GM18517 (cell line): ENCODE results near the gene B3GNT8.
"Not testable (repeated sequence)": the region's sequence is repeated elsewhere in the genome, so short reads cannot be mapped to it uniquely, and the experiment has no call there.

Experiments used
- ATAC-seq: cut with Tn5 transposase; IDR thresholded peaks from one replicate; pipeline ENCODE4 v1.9.1; 2021; ENCODE audit warnings: mild to moderate bottlenecking, moderate library complexity; ENCODE audit not compliant: unreplicated experiment

The B3GNT8 gene, protein sequence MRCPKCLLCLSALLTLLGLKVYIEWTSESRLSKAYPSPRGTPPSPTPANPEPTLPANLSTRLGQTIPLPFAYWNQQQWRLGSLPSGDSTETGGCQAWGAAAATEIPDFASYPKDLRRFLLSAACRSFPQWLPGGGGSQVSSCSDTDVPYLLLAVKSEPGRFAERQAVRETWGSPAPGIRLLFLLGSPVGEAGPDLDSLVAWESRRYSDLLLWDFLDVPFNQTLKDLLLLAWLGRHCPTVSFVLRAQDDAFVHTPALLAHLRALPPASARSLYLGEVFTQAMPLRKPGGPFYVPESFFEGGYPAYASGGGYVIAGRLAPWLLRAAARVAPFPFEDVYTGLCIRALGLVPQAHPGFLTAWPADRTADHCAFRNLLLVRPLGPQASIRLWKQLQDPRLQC

DNA sequence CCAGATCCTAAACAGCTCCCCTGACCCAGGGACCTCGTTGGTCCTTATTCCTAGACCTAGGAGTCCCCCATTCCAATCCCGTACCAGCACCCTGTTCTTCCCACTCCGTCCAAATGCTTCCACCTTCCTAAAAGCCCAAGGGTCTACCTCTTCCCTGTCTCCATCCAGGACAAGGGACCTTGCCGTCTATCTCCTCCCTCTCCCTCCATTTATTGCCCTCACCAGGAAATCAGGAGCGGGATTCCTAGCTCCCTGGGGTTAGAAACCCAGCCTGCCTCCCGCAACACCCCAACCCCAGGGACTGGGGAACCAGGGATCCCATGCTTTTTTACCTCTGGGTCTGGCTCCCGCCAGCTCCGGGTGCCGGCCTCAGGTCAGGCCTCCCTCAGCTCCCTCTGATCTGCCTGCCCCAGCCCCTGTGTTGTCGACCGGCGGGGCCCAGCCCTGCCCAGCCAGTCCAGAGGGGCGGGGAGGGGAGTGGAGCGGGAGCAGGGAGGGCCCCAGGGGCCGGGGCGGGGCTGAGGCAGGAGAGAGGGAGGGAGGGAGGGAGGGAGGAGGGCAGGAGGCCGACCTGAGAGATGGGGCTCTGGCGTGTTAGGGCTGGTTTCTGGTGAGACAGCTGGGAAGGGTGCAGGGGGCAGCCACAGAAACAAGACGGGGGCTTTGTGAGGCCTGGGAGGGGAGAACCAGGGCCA lies at the start of gene B3GNT8:
B3GNT8 (minus strand) TSS at position 423 of the 695 bp plus-strand sequence. CDS start 596 bp downstream, outside the sequence.
- ATAC-seq, result no peak

DNA sequence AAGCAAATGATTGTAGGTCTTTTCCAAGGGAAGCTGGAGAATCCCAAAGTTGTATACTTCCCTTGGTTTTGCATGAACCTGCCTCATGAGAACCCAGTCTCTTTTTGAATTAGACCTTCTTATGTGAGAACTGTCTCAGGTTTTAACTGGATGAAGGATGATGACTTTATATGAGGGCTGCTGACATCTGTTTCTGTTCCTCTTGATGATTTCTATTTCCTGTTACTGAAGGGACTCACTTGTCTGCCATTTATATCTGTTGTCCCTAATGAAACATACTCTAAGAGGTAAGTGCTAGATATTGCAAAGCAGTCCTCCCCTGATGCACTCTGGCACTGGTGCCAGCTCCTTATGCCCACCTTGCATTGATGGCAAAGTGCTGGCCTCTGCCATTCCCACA lies 49.4 kb upstream of the B3GNT8 start:
- no peak for ATAC-seq

DNA sequence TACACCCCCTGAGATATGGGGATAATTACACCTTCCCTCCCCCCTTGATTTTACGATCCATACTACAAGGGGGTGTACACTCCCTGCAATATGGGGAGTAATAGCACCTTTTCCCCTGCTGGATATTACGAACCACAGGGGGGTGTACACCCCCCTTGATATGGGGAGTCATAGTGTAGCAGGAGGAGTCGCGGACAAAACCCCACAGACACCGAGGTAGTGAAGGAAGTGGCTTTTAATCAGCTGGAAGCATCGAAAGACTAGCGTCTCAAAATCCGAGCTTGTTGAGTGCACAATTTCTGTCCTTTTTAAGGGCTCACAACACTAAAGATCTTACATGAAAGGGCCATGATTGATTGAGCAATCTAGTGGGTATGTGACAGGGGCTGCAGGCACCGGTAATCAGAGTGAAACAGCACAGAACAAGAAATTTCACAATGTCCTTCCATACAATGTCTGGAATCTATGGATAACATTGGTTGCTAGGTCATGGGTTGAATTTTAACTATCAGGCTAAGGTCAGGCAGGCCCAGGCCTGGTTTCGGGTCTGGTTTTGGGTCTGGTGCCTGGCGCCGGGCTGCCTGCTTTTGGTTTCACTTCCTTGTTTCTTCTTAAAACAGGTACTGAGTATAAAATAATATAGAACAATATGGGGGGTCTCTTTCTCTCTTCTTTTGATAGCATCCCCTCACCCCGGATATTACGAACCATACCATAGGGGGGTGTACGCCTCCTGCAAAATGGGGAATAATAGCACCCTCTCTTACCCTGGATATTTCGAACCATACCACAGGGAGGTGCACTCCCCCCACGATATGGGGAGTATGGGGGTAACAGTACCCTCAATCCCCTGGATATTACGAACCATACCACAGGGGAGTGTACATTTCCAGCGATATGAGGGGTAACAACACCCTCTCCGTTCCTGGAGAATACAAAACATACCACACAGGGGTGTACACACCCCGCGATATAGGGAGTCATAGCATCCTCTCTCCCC lies 36.4 kb upstream of the B3GNT8 start:
- not testable (repeated sequence) for ATAC-seq

DNA sequence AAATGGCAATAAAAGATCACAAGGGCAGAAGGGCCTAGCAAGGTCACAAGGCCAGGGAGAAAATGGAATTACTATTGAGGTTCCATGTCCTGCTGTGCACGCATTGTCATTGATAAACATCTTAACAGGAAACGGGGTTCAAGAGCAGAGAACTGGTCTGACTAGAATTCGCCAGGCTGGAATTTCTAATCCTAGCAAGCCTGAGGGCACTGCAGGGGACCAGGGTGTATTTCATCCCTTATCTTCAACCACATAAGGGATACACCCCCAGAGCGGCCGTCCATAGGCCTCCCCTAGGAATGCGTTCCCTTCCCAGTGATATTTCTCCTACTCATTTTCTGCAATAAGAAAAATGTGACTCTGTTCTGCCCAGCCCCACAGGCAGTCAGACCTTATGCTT lies 35.3 kb upstream of the B3GNT8 start:
- ATAC-seq, result no peak

DNA sequence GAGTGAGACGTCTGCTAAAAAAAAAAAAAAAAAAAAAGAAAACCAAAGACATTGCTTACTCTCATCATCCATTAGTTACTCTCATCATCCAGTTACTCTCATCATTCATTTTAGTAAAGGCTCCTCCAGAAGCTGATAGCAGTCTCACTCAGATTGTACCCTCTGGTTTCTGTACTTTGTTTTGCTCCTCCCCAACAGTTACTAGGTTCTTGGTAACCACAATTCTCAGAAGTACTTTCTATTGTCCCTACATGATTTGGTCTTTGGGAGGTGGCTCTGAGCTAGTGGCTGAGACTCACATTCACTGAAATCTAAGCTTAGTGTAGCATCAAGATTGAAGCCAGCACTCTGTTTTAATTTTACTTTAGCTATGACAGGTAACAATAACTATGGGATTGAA lies 30.1 kb upstream of the B3GNT8 start:
- ATAC-seq, result peak; percentile 87

DNA sequence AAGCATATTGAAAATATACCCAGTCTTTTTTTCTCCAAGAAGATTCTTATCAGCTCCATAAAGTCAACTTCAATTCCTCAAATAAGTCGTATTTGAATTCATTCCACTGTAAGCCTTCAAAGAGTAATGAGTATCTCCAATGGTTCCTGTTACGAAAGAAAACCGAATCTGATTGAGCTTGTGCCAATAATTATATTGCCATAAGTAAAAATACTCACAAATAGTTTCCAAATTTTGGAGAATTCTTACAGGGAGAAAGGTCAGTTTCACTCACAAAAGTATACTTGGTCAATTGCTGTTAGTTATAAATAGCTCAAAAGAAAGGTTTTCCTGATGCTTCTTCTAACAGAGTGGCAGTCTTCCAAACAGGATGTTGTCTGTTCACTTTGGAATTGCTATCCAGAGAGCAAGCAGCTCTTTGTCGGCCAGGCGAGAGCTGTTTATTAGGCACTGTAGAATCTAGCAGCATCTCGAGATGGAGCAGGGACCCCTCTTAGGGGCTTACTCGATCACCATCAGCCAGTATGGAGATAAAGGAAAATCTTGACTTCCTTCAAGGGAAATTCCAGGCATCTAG lies 29.3 kb upstream of the B3GNT8 start:
- no peak for ATAC-seq

DNA sequence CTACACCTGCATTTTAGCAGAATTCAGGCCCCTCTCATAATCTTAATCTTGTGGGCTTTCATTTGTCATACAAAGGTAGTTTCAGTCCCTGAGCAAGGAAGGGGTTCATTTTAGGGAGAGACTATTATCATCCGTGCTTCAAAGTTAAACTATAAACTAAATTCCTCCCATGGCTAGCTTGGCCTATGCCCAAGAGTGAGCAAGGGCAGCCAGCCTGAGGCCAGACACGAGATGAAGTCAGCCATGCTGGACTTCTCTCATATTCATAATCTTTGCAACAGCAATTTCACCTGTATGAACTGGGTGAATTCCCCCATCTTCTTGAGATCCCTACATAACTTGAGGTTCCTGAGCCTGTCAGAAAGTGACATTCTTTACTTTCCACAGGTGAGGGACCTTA lies 28.8 kb upstream of the B3GNT8 start:
- no peak for ATAC-seq

DNA sequence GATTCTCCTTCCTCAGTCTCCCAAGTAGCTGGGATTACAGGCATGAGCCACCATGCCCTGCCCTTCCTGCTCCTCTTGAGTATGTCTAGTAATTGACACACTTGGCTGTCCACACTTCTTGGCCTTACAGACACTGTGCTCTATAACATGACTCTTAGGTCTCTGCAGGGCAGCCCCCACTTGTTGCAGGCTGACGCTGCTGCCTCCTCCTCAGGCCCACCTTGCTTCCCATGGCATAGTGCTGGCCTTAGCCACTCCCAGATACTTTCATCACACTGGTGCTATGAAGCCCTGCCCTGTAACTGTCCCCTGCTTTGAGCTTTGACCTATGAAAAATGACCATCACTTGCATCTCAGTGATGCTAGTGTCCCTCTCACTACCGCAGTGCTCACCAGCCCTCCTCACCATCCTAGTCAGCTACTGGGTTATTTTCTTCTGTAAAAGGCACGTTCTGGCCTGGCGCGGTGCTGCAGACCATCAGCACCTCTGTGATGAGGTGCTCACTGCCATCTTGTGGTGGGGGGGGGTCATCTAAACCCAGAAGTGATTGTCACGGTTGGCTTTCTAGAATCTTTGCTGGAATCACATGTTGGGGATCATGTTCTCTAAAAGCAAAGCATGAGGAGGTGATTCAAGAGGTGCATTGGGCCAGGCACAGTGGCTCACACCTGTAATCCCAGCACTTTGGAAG lies 25.6 kb upstream of the B3GNT8 start:
- ATAC-seq, result no peak

DNA sequence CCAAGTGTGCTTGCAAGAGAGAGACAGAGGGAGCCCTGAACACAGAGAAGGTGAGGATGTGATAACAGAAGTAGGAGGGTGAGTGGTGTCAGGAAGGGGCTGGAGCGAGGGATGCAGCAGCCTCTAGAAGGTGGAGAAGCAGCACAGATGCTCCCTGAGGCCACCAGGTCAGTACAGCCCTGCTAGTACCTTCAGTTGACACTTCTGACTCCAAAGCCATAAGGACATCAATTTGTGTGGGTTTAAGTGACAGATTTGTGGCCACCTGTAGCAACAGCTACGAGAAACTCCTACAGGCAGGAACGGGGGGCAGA lies 22.6 kb upstream of the B3GNT8 start:
- no peak for ATAC-seq

DNA sequence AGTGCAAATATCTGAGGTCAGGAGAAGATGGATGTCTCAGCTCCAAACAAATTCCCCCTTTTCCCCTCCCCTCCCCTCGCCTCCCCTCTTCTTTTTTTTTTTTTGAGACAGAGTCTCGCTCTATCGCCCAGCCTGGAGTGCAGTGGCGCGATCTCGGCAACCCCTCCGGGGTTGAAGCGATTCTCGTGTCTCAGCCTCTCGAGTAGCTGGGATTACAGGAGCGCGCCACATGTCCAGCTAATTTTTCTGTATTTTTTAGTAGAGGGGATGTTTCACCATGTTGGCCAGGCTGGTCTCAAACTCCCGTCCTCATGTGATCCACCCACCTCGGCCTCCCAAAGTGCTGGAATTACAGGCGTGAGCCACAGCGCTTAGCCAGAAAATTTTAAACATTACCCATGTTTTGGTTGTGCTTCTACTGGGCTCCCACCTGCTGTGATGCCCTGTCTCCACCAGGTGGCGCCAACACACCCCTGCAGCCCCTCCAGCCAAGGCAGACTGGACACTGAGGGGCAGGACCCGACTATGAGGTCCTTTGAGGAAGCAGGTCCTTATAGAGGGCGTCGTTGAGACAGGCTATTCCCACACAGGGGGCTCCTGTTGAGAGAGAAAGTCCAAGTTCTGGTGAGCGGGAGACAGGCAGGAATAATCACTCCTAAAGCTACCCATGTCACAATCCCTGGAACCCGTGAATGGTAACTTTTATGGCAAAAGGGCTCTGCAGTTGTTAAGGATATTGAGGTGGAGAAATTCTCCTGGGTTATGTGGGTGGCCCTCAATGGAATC lies 22.1 kb upstream of the B3GNT8 start:
- peak; percentile 73 for ATAC-seq

DNA sequence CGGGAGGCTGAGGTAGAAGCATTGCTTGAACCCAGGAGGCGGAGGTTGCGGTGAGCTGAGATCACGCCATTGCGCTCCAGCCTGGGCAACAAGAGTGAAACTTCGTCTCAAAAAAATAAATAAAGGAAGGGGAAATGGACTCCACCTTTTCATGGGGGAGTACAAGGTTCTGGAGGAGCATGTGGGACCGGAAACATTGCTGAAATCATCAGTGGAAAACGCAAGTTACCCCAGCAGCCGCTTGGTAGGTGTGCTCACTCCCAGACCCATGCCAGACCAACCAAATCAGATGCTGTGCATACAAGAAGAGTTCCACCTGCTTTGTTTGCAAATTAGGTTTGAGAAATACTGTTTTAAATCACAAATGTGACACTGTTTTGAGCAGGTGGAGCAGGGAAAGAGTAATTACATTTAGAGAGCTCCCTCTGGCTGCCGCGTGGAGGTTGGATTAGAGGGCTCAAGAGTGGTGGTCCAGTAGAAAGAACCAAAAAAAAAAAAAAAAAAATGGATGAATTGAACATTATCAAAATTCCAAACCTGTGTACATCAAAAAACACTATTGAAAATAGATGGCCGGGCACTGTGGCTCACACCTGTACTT lies 20.7 kb upstream of the B3GNT8 start:
- ATAC-seq, result no peak

DNA sequence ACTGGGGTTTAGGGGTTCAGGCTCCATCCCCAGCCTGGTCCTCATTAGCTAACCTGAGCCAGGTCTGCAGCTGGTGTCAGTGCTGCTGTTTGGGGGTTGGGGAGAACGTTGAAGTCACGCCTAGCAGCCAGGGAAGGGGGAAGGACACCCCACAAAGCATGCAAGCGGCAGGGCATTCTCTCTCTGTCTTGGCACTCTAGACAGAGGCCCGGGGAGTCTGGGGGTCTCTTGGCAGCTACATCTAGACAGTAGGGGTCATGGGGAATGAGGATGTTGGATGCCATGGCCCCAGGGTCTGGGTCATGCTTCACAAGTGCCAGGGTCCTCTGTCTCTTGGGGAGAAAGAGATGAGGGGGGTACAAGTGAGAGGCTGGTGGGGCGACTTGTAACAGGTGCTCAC lies 18.4 kb upstream of the B3GNT8 start:
- no peak for ATAC-seq

DNA sequence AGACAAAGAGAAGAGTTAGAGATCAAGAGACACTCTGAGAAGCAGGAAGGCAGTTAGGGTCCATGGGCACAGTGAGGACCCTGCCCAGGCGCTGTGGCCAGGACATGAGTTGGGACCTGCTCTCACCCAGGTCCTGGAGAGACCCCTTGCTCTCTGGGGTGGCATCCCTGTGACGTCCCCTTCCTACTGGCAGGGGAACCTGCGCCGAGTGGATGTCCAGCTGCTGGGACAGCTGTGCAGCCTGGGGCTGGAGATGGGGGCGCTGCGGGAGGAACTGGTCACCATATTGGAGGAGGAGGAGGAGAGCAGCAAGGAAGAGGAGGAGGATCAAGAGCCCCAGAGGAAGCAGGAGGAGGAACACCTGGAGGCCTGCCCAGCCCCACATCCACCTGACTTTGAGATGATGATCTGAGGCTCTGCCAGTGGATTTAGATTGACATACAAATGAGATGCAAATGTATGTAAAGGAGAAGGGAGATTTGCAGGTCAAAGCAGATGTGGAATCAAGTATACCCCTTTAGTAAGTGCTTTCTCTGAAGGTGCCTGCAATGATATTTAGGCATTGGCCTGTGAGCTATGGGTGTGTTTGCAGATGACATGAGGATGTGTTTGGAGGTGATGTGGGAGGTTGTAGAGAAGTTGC lies 16.8 kb upstream of the B3GNT8 start:
- ATAC-seq, result no peak

DNA sequence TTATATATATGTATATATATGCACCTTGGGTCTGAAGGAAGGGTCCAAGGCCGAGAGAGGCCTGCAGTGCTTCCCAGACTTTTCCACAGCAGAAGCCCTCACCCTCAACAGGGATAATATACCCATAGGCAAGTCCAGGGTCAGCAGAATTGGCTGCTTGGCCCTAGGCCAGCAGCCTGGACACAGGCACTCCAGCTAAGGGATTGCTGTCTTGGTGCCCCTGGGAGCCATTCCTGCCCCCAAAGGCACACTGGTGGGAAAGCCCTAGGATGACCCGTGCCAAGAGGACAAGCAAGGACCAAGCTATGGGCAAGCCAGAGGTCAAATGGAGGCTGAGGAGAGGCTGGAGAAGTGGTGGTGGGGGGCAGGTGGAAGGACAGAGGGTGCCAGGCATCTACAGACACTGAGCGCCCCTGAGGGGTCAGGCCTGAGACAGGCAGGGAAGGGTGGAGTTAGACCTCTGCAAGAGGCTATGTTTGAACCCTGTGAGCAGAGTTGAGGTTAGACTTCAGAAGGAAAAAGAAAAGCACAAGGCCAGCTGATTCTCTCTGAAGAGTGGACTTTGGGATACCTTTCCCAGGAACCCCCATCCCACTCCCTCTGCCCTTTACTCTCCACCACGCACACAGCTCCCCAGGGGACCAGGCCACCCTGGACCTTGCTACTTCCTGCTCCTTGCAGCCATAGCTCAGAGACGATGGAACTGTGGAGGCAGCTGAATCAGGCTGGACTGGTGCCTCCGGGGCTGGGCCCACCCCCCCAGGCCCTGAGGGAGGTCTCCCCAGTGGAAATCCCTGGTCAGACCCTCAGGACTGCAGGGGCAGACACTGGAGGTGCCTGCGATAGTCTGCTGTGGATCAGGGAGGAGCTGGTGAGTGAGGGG lies 15.5 kb upstream of the B3GNT8 start, which contains the start of gene ERICH4:
ERICH4 (plus strand) TSS at position 684 of the 883 bp plus-strand sequence; CDS start at position 698, 14 bp downstream.
- no peak for ATAC-seq

DNA sequence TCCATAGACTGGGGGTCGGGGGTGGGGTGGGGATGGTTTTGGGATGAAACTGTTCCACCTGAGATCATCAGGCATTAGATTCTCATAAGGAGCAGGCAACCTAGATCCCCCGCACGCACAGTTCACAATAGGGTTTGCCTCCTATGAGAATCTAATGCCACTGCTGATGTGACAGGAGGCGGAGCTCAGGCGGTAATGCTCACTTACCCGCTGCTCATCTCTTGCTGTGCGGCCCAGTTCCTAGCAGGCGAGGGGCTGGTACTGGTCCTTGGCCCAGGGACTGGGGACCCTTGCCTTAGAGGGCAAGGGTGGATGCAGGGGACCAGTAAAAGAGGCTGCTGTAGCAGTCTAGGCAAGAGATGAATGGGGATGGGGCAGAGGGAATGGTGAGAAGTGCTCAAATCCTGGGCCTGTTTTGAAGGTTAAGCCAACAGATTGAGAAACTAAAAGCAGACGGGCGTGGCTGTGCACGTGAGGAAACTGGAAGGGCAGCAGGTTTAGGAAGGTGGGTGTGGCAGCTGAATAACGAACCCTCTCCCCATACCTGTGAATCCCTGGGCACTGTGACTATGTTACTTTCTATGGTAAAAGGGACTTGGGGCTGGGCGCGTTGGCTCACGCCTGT lies 14.3 kb upstream of the B3GNT8 start:
- ATAC-seq, result no peak

DNA sequence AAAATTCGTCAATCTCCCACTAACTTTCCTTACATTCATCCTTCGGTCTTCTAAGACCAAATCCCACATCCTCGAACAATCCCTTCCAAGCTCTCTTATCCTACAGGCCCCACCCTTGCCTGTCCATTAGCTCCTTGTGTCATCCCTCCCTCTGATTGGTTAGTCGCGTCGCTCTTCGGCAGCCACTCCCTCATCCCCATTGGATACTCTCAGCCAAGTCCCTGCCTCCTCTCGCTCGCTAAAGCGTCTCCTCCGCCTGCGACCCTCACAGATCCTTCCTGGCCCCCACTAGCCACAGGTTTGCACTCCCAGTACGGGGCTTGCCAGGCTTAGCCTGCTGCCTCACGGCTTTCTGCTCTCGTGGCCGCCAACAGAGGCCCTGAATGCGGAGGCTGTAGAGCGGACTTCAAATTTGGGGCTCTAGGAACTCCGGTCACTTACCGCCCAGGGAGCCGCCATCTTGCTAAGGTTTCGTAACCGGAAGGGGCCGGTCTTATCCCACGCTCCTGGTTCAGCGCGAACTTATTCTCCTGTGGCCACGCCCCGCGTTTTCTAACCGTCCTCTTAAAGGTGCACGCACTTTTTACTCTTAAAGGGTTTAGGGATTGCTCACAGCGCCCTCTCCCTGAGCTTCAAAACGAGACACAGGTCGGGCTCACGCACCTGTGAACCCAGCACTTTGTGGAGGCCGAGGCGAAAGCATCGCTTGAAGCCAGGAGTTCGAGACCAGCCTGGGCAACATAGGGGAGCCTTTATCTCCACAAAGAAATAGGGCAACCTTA lies 12.5 kb upstream of the B3GNT8 start, which contains the start of gene DMAC2:
DMAC2 (minus strand) TSS at position 472 of the 782 bp plus-strand sequence; CDS start at position 459, 13 bp downstream.
- ATAC-seq, result peak; percentile 87
